Trophoblast cell (in vitro differentiated cells and primary cell): ENCODE measurements around the gene GLG1.
"Not testable (repeated sequence)": the region's sequence is repeated elsewhere in the genome, so short reads cannot be mapped to it uniquely, and the experiment has no call there.

Experiments
- DNase-seq, 2 donors: peaks; one replicate each; pipeline ENCODE4 v3.0.0-alpha.2; 2016
- H2AFZ ChIP-seq: 2 replicates; pipeline ENCODE4 v1.6.1; 2013; ENCODE audit warnings: low read length, moderate library complexity, mild to moderate bottlenecking; ENCODE audit not compliant: insufficient read depth, poor library complexity
- H2AK5ac ChIP-seq: 2 replicates; pipeline ENCODE4 v1.6.1; 2013; ENCODE audit warnings: mild to moderate bottlenecking, low read length
- H2BK120ac ChIP-seq: 2 replicates; pipeline ENCODE4 v1.6.1; 2013; ENCODE audit warnings: low read length, mild to moderate bottlenecking, moderate library complexity; ENCODE audit not compliant: insufficient read depth, poor library complexity
- H2BK12ac ChIP-seq: 2 replicates; pipeline ENCODE4 v1.6.1; 2013; ENCODE audit warnings: mild to moderate bottlenecking, low read length, moderate library complexity
- H2BK5ac ChIP-seq: 2 replicates; pipeline ENCODE4 v1.6.1; 2013; ENCODE audit warnings: low read length, low read depth, moderate library complexity, mild to moderate bottlenecking; ENCODE audit not compliant: poor library complexity
- H3K14ac ChIP-seq: 2 replicates; pipeline ENCODE4 v1.6.1; 2013; ENCODE audit warnings: mild to moderate bottlenecking, low read length
- H3K18ac ChIP-seq: 2 replicates; pipeline ENCODE4 v1.6.1; 2013; ENCODE audit warnings: mild to moderate bottlenecking, low read length
- H3K23ac ChIP-seq: 2 replicates; pipeline ENCODE4 v1.6.1; 2013; ENCODE audit warnings: low read length
- H3K27ac ChIP-seq: 2 replicates; pipeline ENCODE4 v1.5.1; 2013; ENCODE audit warnings: low read depth, mild to moderate bottlenecking, inconsistent platforms, low read length, moderate library complexity
- H3K27me3 ChIP-seq: 2 replicates; pipeline ENCODE4 v1.6.1; 2013; ENCODE audit warnings: inconsistent platforms, mild to moderate bottlenecking, low read length, moderate library complexity; ENCODE audit not compliant: insufficient read depth
- H3K36me3 ChIP-seq, 2 experiments: 1 replicate in 1 of 2; 2 replicates in 1 of 2; pipeline ENCODE4 v1.6.1; 2013; ENCODE audit warnings: low read length in 2 of 2, mild to moderate bottlenecking in 2 of 2, moderate library complexity in 1 of 2; ENCODE audit not compliant: insufficient read depth in 2 of 2, control insufficient read depth in 1 of 2
- H3K4ac ChIP-seq: 2 replicates; pipeline ENCODE4 v1.6.1; 2013; ENCODE audit warnings: low read depth, mild to moderate bottlenecking, low read length, moderate library complexity
- H3K4me1 ChIP-seq, 2 experiments: 1 replicate in 1 of 2; 2 replicates in 1 of 2; pipeline ENCODE4 v1.6.1; 2013; ENCODE audit warnings: low read length in 2 of 2, mild to moderate bottlenecking in 2 of 2, moderate library complexity in 1 of 2; ENCODE audit not compliant: insufficient read depth in 2 of 2, control insufficient read depth in 1 of 2
- H3K4me2 ChIP-seq: 2 replicates; pipeline ENCODE4 v1.6.1; 2013; ENCODE audit warnings: inconsistent platforms, mild to moderate bottlenecking, low read length, moderate library complexity
- H3K4me3 ChIP-seq: 2 replicates; pipeline ENCODE4 v1.5.1; 2013; ENCODE audit warnings: mild to moderate bottlenecking, low read depth, low read length, inconsistent platforms
- H3K79me1 ChIP-seq: one replicate; pipeline ENCODE4 v1.6.1; 2013; ENCODE audit warnings: low read length
- H3K79me2 ChIP-seq: 2 replicates; pipeline ENCODE4 v1.6.1; 2013; ENCODE audit warnings: low read length, mild to moderate bottlenecking; ENCODE audit not compliant: control insufficient read depth, insufficient read depth, poor library complexity
- H3K9ac ChIP-seq: 2 replicates; pipeline ENCODE4 v1.6.1; 2013; ENCODE audit warnings: mild to moderate bottlenecking, low read length
- H3K9me3 ChIP-seq: 2 replicates; pipeline ENCODE4 v1.6.1; 2013; ENCODE audit warnings: low read depth, mild to moderate bottlenecking, control low read depth, inconsistent platforms, low read length; ENCODE audit not compliant: insufficient read depth
- H4K12ac ChIP-seq: 2 replicates; pipeline ENCODE4 v1.6.1; 2013; ENCODE audit warnings: low read depth, mild to moderate bottlenecking, low read length, moderate library complexity
- H4K8ac ChIP-seq: 2 replicates; pipeline ENCODE4 v1.6.1; 2013; ENCODE audit warnings: low read depth, mild to moderate bottlenecking, low read length, moderate library complexity
- H4K91ac ChIP-seq: one replicate; pipeline ENCODE4 v1.6.1; 2013; ENCODE audit warnings: low read depth, mild to moderate bottlenecking, low read length, moderate library complexity
- WGBS: extraction: QIAGEN DNeasy Blood & Tissue Kit; methylation state at CpG from one replicate; pipeline ENCODE4 v1.1.7; 2013; ENCODE audit warnings: missing lambda C conversion rate; ENCODE audit not compliant: insufficient read length, insufficient coverage; ENCODE audit errors: extremely low coverage; 5-methylcytosine and 5-hydroxymethylcytosine counted together

GLG1 gene

GRCh38 chr16:74425751-74426150 lies 181.2 kb downstream of the GLG1 start:
- H2BK5ac ChIP-seq, H4K91ac ChIP-seq, H3K27ac ChIP-seq, H3K14ac ChIP-seq, H3K79me2 ChIP-seq, H3K36me3 ChIP-seq, H3K4me2 ChIP-seq, H2AK5ac ChIP-seq, H3K4me3 ChIP-seq, H3K18ac ChIP-seq, H3K9me3 ChIP-seq, H3K4ac ChIP-seq, H2BK120ac ChIP-seq, H2BK12ac ChIP-seq, H3K27me3 ChIP-seq, H3K79me1 ChIP-seq, H3K9ac ChIP-seq, H4K8ac ChIP-seq, DNase-seq, H4K12ac ChIP-seq, H2AFZ ChIP-seq, H3K4me1 ChIP-seq, H3K23ac ChIP-seq: not testable (repeated sequence)
- no CpG with 5 or more reads among the region's 6 CpGs for WGBS

GRCh38 chr16:74423721-74424120 lies 183.2 kb downstream of the GLG1 start:
- not testable (repeated sequence) for H4K12ac ChIP-seq, H3K4me3 ChIP-seq, H2AK5ac ChIP-seq, H3K79me2 ChIP-seq, H3K18ac ChIP-seq, H4K91ac ChIP-seq, H3K9ac ChIP-seq, H3K36me3 ChIP-seq, H3K27me3 ChIP-seq, DNase-seq, H2BK120ac ChIP-seq, H3K27ac ChIP-seq, H3K9me3 ChIP-seq, H3K14ac ChIP-seq, H3K79me1 ChIP-seq, H3K4me1 ChIP-seq, H2BK12ac ChIP-seq, H3K4ac ChIP-seq, H3K23ac ChIP-seq, H3K4me2 ChIP-seq, H2AFZ ChIP-seq, H2BK5ac ChIP-seq, H4K8ac ChIP-seq
- WGBS, result no CpG with 5 or more reads among the region's 4 CpGs

GRCh38 chr16:74422086-74422485 lies 184.8 kb downstream of the GLG1 start:
- WGBS, result no CpG with 5 or more reads among the region's 17 CpGs
- not testable (repeated sequence) for H4K8ac ChIP-seq

GRCh38 chr16:74421482-74421785 lies 185.5 kb downstream of the GLG1 start:
- H3K79me1 ChIP-seq, H3K27ac ChIP-seq, H3K79me2 ChIP-seq, H3K18ac ChIP-seq, H4K8ac ChIP-seq, H3K4me1 ChIP-seq, DNase-seq, H3K36me3 ChIP-seq, H2AFZ ChIP-seq, H3K9ac ChIP-seq, H2BK120ac ChIP-seq, H2AK5ac ChIP-seq, H3K23ac ChIP-seq, H4K91ac ChIP-seq, H2BK5ac ChIP-seq, H3K9me3 ChIP-seq, H3K4me2 ChIP-seq, H3K27me3 ChIP-seq, H2BK12ac ChIP-seq, H3K4me3 ChIP-seq, H4K12ac ChIP-seq, H3K4ac ChIP-seq, H3K14ac ChIP-seq: not testable (repeated sequence)
- no CpG with 5 or more reads among the region's 16 CpGs for WGBS

More at GRCh38 chr16:74422086-74422485, 184.8 kb downstream of the GLG1 start:
- not testable (repeated sequence) for H3K14ac ChIP-seq, H3K9ac ChIP-seq, H3K79me2 ChIP-seq, H4K12ac ChIP-seq, H3K23ac ChIP-seq, H3K4ac ChIP-seq, H3K79me1 ChIP-seq, H3K18ac ChIP-seq, H2AFZ ChIP-seq, H3K4me2 ChIP-seq, H2BK12ac ChIP-seq, H3K27ac ChIP-seq, H2BK5ac ChIP-seq, H3K27me3 ChIP-seq, H2BK120ac ChIP-seq, H3K4me3 ChIP-seq, H4K91ac ChIP-seq, H3K36me3 ChIP-seq, H3K9me3 ChIP-seq, H3K4me1 ChIP-seq, DNase-seq, H2AK5ac ChIP-seq
